Caco-2 (cell line): ENCODE results near the gene CHRNA3. TPM values are rescaled to one million over a fixed set of nuclear protein-coding genes. Genes with fewer than 3 reads are reported as not detected.

Source experiments
- BruUV-seq: library from RNA; stranded (reverse); fragments of 400-500 nt; replicated peaks from 2 replicates; lab custom pipeline; 2021; lab: Mats Ljungman, UMichigan
- CTCF ChIA-PET: fragments of 300-600 bp; sonication (Branson Sonifier 250); formaldehyde crosslinking; loops from one replicate; lab custom pipeline; 2022; ENCODE audit warnings: antibody characterized with exemption; lab: Charles Lee
- POLR2A ChIA-PET: fragments of 300-600 bp; sonication (Branson Sonifier 250); formaldehyde crosslinking; loops from one replicate; lab custom pipeline; 2022; ENCODE audit warnings: antibody characterized with exemption; lab: Charles Lee
- DNase-seq, 2 experiments: peaks; one replicate each; pipeline versions ENCODE4 v3.0.0 to v3.0.0-alpha.2; 2020 to 2022
- H3K27me3 ChIP-seq: replicated peaks from 2 replicates; pipeline ENCODE4 v1.6.0; 2011; ENCODE audit warnings: low read length; ENCODE audit not compliant: control insufficient read depth, insufficient read depth
- H3K36me3 ChIP-seq: 2 replicates; pipeline ENCODE4 v1.5.1; 2011; ENCODE audit warnings: low read length; ENCODE audit not compliant: control insufficient read depth, insufficient read depth
- H3K4me1 ChIP-seq: fragments of 250-450 bp; sonication (Bioruptor Pico); 2 replicates; pipeline ENCODE4 v1.5.1; 2020; ENCODE audit warnings: mild to moderate bottlenecking
- H3K4me3 ChIP-seq: 2 replicates; pipeline ENCODE4 v1.5.1; 2011; ENCODE audit warnings: low read depth, mild to moderate bottlenecking, control low read depth, low read length
- H3K9me3 ChIP-seq: fragments of 250-450 bp; sonication (Bioruptor Pico); 2 replicates; pipeline ENCODE4 v1.5.1; 2020; ENCODE audit warnings: mild to moderate bottlenecking, moderate library complexity
- H3K27ac Mint-ChIP-seq: one replicate; pipeline ENCODE4 v1.8.0; 2022; ENCODE audit warnings: mixed read lengths; ENCODE audit not compliant: unreplicated experiment
- H3K27me3 Mint-ChIP-seq: one replicate; pipeline ENCODE4 v1.8.0; 2022; ENCODE audit warnings: mixed read lengths; ENCODE audit not compliant: insufficient read depth, unreplicated experiment
- H3K36me3 Mint-ChIP-seq: one replicate; pipeline ENCODE4 v1.8.0; 2022; ENCODE audit warnings: mild to moderate bottlenecking, mixed read lengths; ENCODE audit not compliant: insufficient read depth, unreplicated experiment
- H3K4me1 Mint-ChIP-seq: one replicate; pipeline ENCODE4 v1.8.0; 2022; ENCODE audit warnings: low read depth, mixed read lengths; ENCODE audit not compliant: unreplicated experiment
- H3K4me3 Mint-ChIP-seq: one replicate; pipeline ENCODE4 v1.8.0; 2022; ENCODE audit warnings: mild to moderate bottlenecking, moderate library complexity, mixed read lengths; ENCODE audit not compliant: unreplicated experiment
- H3K9me3 Mint-ChIP-seq: one replicate; pipeline ENCODE4 v1.8.0; 2022; ENCODE audit warnings: mixed read lengths; ENCODE audit not compliant: unreplicated experiment
- CTCF ChIP-seq, 2 experiments: fragments of 200-600 bp in 1 of 2; IDR thresholded peaks; 1 replicate in 1 of 2; 2 replicates in 1 of 2; pipeline versions ENCODE4 v1.5.1 to v1.8.0; 2011 to 2022; ENCODE audit warnings: antibody characterized with exemption in 1 of 2, control low read depth in 1 of 2, inconsistent platforms in 1 of 2, low read depth in 1 of 2, low read length in 1 of 2, mild to moderate bottlenecking in 1 of 2, moderate library complexity in 1 of 2; ENCODE audit not compliant: insufficient read depth in 1 of 2, severe bottlenecking in 1 of 2, unreplicated experiment in 1 of 2
- intact Hi-C: fragments of 100-400 bp; cut with micrococcal nuclease; formaldehyde crosslinking; loops from one replicate; pipeline ENCODE4 v1.10.0; 2022; ENCODE audit not compliant: unreplicated experiment
- total RNA-seq: library from RNA; stranded (reverse); gene quantifications from 2 replicates; pipeline ENCODE4 v1.2.3, GENCODE V29; 2022

CHRNA3 gene
- total RNA-seq, 1 experiment from 2014 or later: not detected

GRCh38 chr15:78605201-78605600 lies 15.6 kb downstream of the CHRNA3 start:
- POLR2A ChIA-PET: no interaction called here

GRCh38 chr15:78604420-78604819 lies 16.4 kb downstream of the CHRNA3 start:
- CTCF ChIA-PET: no interaction called here
- POLR2A ChIA-PET: no interaction called here
- no TSS peak for BruUV-seq

More at GRCh38 chr15:78605201-78605600, 15.6 kb downstream of the CHRNA3 start:
- intact Hi-C loops: no loop called here
- Histone ChIP-seq H3K9me3 (no peaks in the 10 kb centered on the region), H3K36me3 (no peaks in the 10 kb centered on the region), H3K27me3 (no peaks in the 10 kb centered on the region), H3K4me1 (no peaks in the 10 kb centered on the region), H3K4me3 (no peak overlapping the region)
- Mint-ChIP-seq H3K27ac (no peak overlapping the region), H3K9me3 (no peaks in the 10 kb centered on the region), H3K36me3 (no peaks in the 10 kb centered on the region), H3K27me3 (peaks cover 2% of the 10 kb centered on the region), H3K4me3 (no peak overlapping the region), H3K4me1 (no peaks in the 10 kb centered on the region)
- CTCF ChIA-PET: no interaction called here
- no TSS peak for BruUV-seq
- no peak for DNase-seq
- no peak for TF ChIP-seq CTCF (IDR thresholded peaks at IDR 0.05; ENCODE audit: insufficient read depth in 1 of 2, low read depth in 1 of 2, low read length in 1 of 2, severe bottlenecking in 1 of 2, unreplicated experiment in 1 of 2)

GRCh38 chr15:78603467-78603866 lies 17.3 kb downstream of the CHRNA3 start:
- Mint-ChIP-seq H3K9me3 (no peaks in the 10 kb centered on the region), H3K27me3 (no peaks in the 10 kb centered on the region), H3K4me1 (no peaks in the 10 kb centered on the region), H3K4me3 (no peak overlapping the region), H3K27ac (no peak overlapping the region), H3K36me3 (no peaks in the 10 kb centered on the region)
- Histone ChIP-seq H3K9me3 (no peaks in the 10 kb centered on the region), H3K4me1 (no peaks in the 10 kb centered on the region), H3K27me3 (no peaks in the 10 kb centered on the region), H3K4me3 (no peak overlapping the region), H3K36me3 (no peaks in the 10 kb centered on the region)
- intact Hi-C loops: no loop called here
- CTCF ChIA-PET: no interaction called here
- BruUV-seq: no TSS peak
- no peak for TF ChIP-seq CTCF (IDR thresholded peaks at IDR 0.05; ENCODE audit: insufficient read depth in 1 of 2, low read depth in 1 of 2, low read length in 1 of 2, severe bottlenecking in 1 of 2, unreplicated experiment in 1 of 2)
- POLR2A ChIA-PET: no interaction called here
- DNase-seq: no peak

More at GRCh38 chr15:78604420-78604819, 16.4 kb downstream of the CHRNA3 start:
- Mint-ChIP-seq H3K9me3 (no peaks in the 10 kb centered on the region), H3K27ac (no peak overlapping the region), H3K27me3 (peaks cover 2% of the 10 kb centered on the region), H3K4me3 (no peak overlapping the region), H3K36me3 (no peaks in the 10 kb centered on the region), H3K4me1 (no peaks in the 10 kb centered on the region)
- Histone ChIP-seq H3K4me1 (no peaks in the 10 kb centered on the region), H3K9me3 (no peaks in the 10 kb centered on the region), H3K36me3 (no peaks in the 10 kb centered on the region), H3K27me3 (no peaks in the 10 kb centered on the region), H3K4me3 (no peak overlapping the region)
- no peak for TF ChIP-seq CTCF (IDR thresholded peaks at IDR 0.05; ENCODE audit: insufficient read depth in 1 of 2, low read depth in 1 of 2, low read length in 1 of 2, severe bottlenecking in 1 of 2, unreplicated experiment in 1 of 2)
- intact Hi-C loops: no loop called here
- DNase-seq: no peak
